Suprapubic skin (tissue), 4 donors: ENCODE measurements around the gene SON. TPM values are rescaled to one million over a fixed set of nuclear protein-coding genes. Genes with fewer than 3 reads are reported as not detected.
"Not testable (repeated sequence)": the region's sequence is repeated elsewhere in the genome, so short reads cannot be mapped to it uniquely, and the experiment has no call there.

Experiments
- DNase-seq, 2 donors: peaks; one replicate each; pipeline ENCODE4 v3.0.0-alpha.2; 2019; ENCODE audit warnings: low spot score in 2 of 2
- H3K27ac ChIP-seq: fragments of 200-600 bp; sonication (generic); one replicate; pipeline ENCODE4 v1.5.1; 2019
- H3K27me3 ChIP-seq: fragments of 200-600 bp; sonication (generic); one replicate; pipeline ENCODE4 v1.5.1; 2019
- H3K36me3 ChIP-seq: fragments of 200-600 bp; sonication (generic); one replicate; pipeline ENCODE4 v1.5.1; 2019
- H3K4me1 ChIP-seq: fragments of 200-600 bp; sonication (generic); one replicate; pipeline ENCODE4 v1.5.1; 2019
- H3K4me3 ChIP-seq: fragments of 200-600 bp; sonication (generic); one replicate; pipeline ENCODE4 v1.5.1; 2019; ENCODE audit warnings: mild to moderate bottlenecking
- H3K9me3 ChIP-seq: fragments of 200-600 bp; sonication (generic); one replicate; pipeline ENCODE4 v1.5.1; 2019
- CTCF ChIP-seq, 2 donors: fragments of 200-600 bp in 1 of 2; fragments of 450-650 bp in 1 of 2; sonication (generic) in 1 of 2; IDR thresholded peaks; one replicate each; pipeline ENCODE4 v1.5.1; 2016 to 2019; ENCODE audit warnings: antibody characterized with exemption in 2 of 2, mild to moderate bottlenecking in 1 of 2, moderate library complexity in 1 of 2
- EP300 ChIP-seq: sonication (generic); formaldehyde crosslinking; IDR thresholded peaks from one replicate; pipeline ENCODE4 v1.6.1; 2017; ENCODE audit warnings: antibody characterized with exemption
- POLR2A ChIP-seq, 2 donors: fragments of 450-650 bp; IDR thresholded peaks; one replicate each; pipeline ENCODE4 v1.6.1; 2017; ENCODE audit warnings: antibody characterized with exemption in 2 of 2, mild to moderate bottlenecking in 2 of 2, moderate library complexity in 2 of 2
- POLR2AphosphoS5 ChIP-seq, 3 donors: sonication (generic); formaldehyde crosslinking; IDR thresholded peaks; one replicate each; pipeline ENCODE4 v1.6.1; 2017; ENCODE audit warnings: antibody characterized with exemption in 3 of 3
- WGBS: methylation state at CpG from one replicate; pipeline ENCODE4 v1.1.5; 2018; 5-methylcytosine and 5-hydroxymethylcytosine counted together
- total RNA-seq, 4 donors: library from RNA; depleted of rRNA; stranded (reverse); fragments of >200 nt; gene quantifications; one replicate each; pipeline ENCODE4 v1.1.0, GENCODE V29; 2016

The SON gene
- total RNA-seq, 4 donors from 2014 or later: 217 to 417 (median 313) TPM

- no peak overlapping the region for H3K4me3 ChIP-seq
Observed at GRCh38 chr21:33505833-33506232, 37.0 kb upstream of the SON start.

GRCh38 chr21:33507003-33507402, 35.8 kb upstream of the SON start:
- DNase-seq: not testable (repeated sequence)
- peaks cover 52% of the 10 kb centered on the region for H3K36me3 ChIP-seq
- 97% methylated on average over 1 of the region's 1 CpG for WGBS

More at GRCh38 chr21:33505833-33506232, 37.0 kb upstream of the SON start:
- Histone ChIP-seq H3K4me1 (no peaks in the 10 kb centered on the region), H3K9me3 (no peaks in the 10 kb centered on the region), H3K27ac (no peak overlapping the region), H3K27me3 (no peaks in the 10 kb centered on the region), H3K36me3 (peaks cover 41% of the 10 kb centered on the region)
- WGBS: 97% methylated on average over 8 of the region's 8 CpGs
- DNase-seq: no peak
- TF ChIP-seq EP300: no peak
- TF ChIP-seq POLR2A (IDR thresholded peaks at IDR 0.05): no peak
- TF ChIP-seq POLR2AphosphoS5 (IDR thresholded peaks at IDR 0.05): no peak

GRCh38 chr21:33510826-33511225, 32.0 kb upstream of the SON start:
- TF ChIP-seq EP300 (no peak), POLR2AphosphoS5 (IDR thresholded peaks at IDR 0.05) (no peak), CTCF (IDR thresholded peaks at IDR 0.05) (no peak)
- H3K4me3 ChIP-seq: no peak overlapping the region
- no peak overlapping the region for H3K27ac ChIP-seq
- DNase-seq: no peak
- H3K36me3 ChIP-seq: peaks cover 67% of the 10 kb centered on the region
- H3K4me1 ChIP-seq: no peaks in the 10 kb centered on the region
- WGBS: 95% methylated on average over 8 of the region's 8 CpGs
- no peaks in the 10 kb centered on the region for H3K27me3 ChIP-seq
- no peaks in the 10 kb centered on the region for H3K9me3 ChIP-seq

More at GRCh38 chr21:33507003-33507402, 35.8 kb upstream of the SON start:
- not testable (repeated sequence) for H3K9me3 ChIP-seq, H3K4me1 ChIP-seq, H3K4me3 ChIP-seq, H3K27me3 ChIP-seq, H3K27ac ChIP-seq

GRCh38 chr21:33511639-33512038, 31.2 kb upstream of the SON start:
- H3K4me3 ChIP-seq: no peak overlapping the region
- H3K27me3 ChIP-seq: no peaks in the 10 kb centered on the region
- no peaks in the 10 kb centered on the region for H3K9me3 ChIP-seq
- peaks cover 69% of the 10 kb centered on the region for H3K36me3 ChIP-seq
- H3K4me1 ChIP-seq: no peaks in the 10 kb centered on the region
- DNase-seq: no peak
- H3K27ac ChIP-seq: no peak overlapping the region
- TF ChIP-seq EP300: no peak
- no peak for TF ChIP-seq CTCF (IDR thresholded peaks at IDR 0.05)
- TF ChIP-seq POLR2A (IDR thresholded peaks at IDR 0.05): no peak
- no peak for TF ChIP-seq POLR2AphosphoS5 (IDR thresholded peaks at IDR 0.05)
- WGBS: over 99% methylated on average over 4 of the region's 4 CpGs

- Histone ChIP-seq H3K36me3 (peaks cover 77% of the 10 kb centered on the region), H3K27ac (no peak overlapping the region), H3K9me3 (no peaks in the 10 kb centered on the region), H3K4me3 (no peak overlapping the region), H3K27me3 (no peaks in the 10 kb centered on the region), H3K4me1 (no peaks in the 10 kb centered on the region)
- DNase-seq: no peak
- WGBS: 96% methylated on average over 3 of the region's 3 CpGs
- TF ChIP-seq CTCF (IDR thresholded peaks at IDR 0.05): no peak
- TF ChIP-seq POLR2AphosphoS5 (IDR thresholded peaks at IDR 0.05): no peak
- no peak for TF ChIP-seq EP300
- no peak for TF ChIP-seq POLR2A (IDR thresholded peaks at IDR 0.05)
Observed at GRCh38 chr21:33512481-33512880, 30.4 kb upstream of the SON start.

- H3K4me1 ChIP-seq: no peaks in the 10 kb centered on the region
- no peak overlapping the region for H3K27ac ChIP-seq
- H3K36me3 ChIP-seq: peaks cover 92% of the 10 kb centered on the region
- no peak for TF ChIP-seq CTCF (IDR thresholded peaks at IDR 0.05)
- TF ChIP-seq POLR2AphosphoS5 (IDR thresholded peaks at IDR 0.05): no peak
- no peak for TF ChIP-seq POLR2A (IDR thresholded peaks at IDR 0.05)
- TF ChIP-seq EP300: no peak
- H3K9me3 ChIP-seq: no peaks in the 10 kb centered on the region
- DNase-seq: no peak
- no peaks in the 10 kb centered on the region for H3K27me3 ChIP-seq
- 96% methylated on average over 2 of the region's 2 CpGs for WGBS
- no peak overlapping the region for H3K4me3 ChIP-seq
Observed at GRCh38 chr21:33514229-33514628, 28.6 kb upstream of the SON start.
